H1 (cell line): ENCODE data around the gene MICALL2. TPM values are rescaled to one million over a fixed set of nuclear protein-coding genes. Genes with fewer than 3 reads are reported as not detected.

Experiments
- CTCF ChIA-PET: fragments of 300-600 bp; sonication (Branson Sonifier 250); formaldehyde crosslinking; loops from one replicate; lab custom pipeline; 2021; ENCODE audit not compliant: partially characterized antibody; lab: Charles Lee
- POLR2A ChIA-PET: fragments of 300-600 bp; sonication (Branson Sonifier 250); formaldehyde crosslinking; loops from one replicate; lab custom pipeline; 2021; ENCODE audit warnings: inconsistent platforms; ENCODE audit not compliant: partially characterized antibody; lab: Charles Lee
- DNase-seq, 2 experiments: peaks; one replicate each; pipeline versions ENCODE4 v3.0.0 to v3.0.0-alpha.2; 2010 to 2022; ENCODE audit warnings: low spot score in 2 of 2, low read depth in 1 of 2, mixed read lengths in 1 of 2
- FAIRE-seq: peaks from 2 replicates; lab custom pipeline; 2011; peaks lifted over from hg19 to GRCh38; lab: Jason Lieb, UNC
- H2AFZ ChIP-seq: 2 replicates; pipeline ENCODE4 v1.8.1; 2012; ENCODE audit warnings: low read length, inconsistent platforms
- H2AK5ac ChIP-seq: 2 replicates; pipeline ENCODE4 v1.6.1; 2013; ENCODE audit warnings: low read depth, low read length
- H2BK120ac ChIP-seq: replicated peaks from 2 replicates; pipeline ENCODE3; 2013; ENCODE audit warnings: low read depth, low read length, inconsistent platforms
- H2BK12ac ChIP-seq: 2 replicates; pipeline ENCODE4 v1.6.1; 2013; ENCODE audit warnings: low read depth, low read length
- H2BK15ac ChIP-seq: 2 replicates; pipeline ENCODE4 v1.6.1; 2013; ENCODE audit warnings: low read length
- H2BK20ac ChIP-seq: 2 replicates; pipeline ENCODE4 v1.6.1; 2013; ENCODE audit warnings: low read length
- H2BK5ac ChIP-seq: 2 replicates; pipeline ENCODE4 v1.6.1; 2013; ENCODE audit warnings: low read depth, low read length
- H3K14ac ChIP-seq: 2 replicates; pipeline ENCODE4 v1.6.1; 2013; ENCODE audit warnings: inconsistent platforms; ENCODE audit not compliant: insufficient read length
- H3K18ac ChIP-seq: 2 replicates; pipeline ENCODE4 v1.6.1; 2013; ENCODE audit warnings: low read length; ENCODE audit errors: extremely low read depth
- H3K23ac ChIP-seq: 2 replicates; pipeline ENCODE4 v1.6.1; 2013; ENCODE audit warnings: inconsistent platforms; ENCODE audit not compliant: insufficient read length
- H3K23me2 ChIP-seq: 2 replicates; pipeline ENCODE4 v1.6.1; 2013; ENCODE audit warnings: low read depth, low read length
- H3K27ac ChIP-seq: 2 replicates; pipeline ENCODE4 v1.6.1; 2011; ENCODE audit warnings: low read depth, low read length, inconsistent platforms
- H3K27me3 ChIP-seq, 4 experiments: replicated peaks in 1 of 4; 1 replicate in 1 of 4; 2 replicates in 3 of 4; pipeline versions ENCODE4 v1.6.1 to v1.8.1; 2011 to 2013; ENCODE audit warnings: low read length in 3 of 4, mild to moderate bottlenecking in 3 of 4, inconsistent platforms in 2 of 4, mixed read lengths in 2 of 4, moderate library complexity in 1 of 4; ENCODE audit not compliant: control insufficient read depth in 3 of 4, insufficient read depth in 3 of 4; ENCODE audit errors: extremely low read depth in 1 of 4
- H3K36me3 ChIP-seq, 4 experiments: 2 replicates each; pipeline versions ENCODE4 v1.6.1 to v1.8.1; 2011 to 2013; ENCODE audit warnings: mild to moderate bottlenecking in 4 of 4, low read length in 3 of 4, moderate library complexity in 2 of 4, control low read depth in 1 of 4, inconsistent platforms in 1 of 4; ENCODE audit not compliant: insufficient read depth in 4 of 4, control insufficient read depth in 2 of 4
- H3K4ac ChIP-seq: replicated peaks from 2 replicates; pipeline ENCODE3; 2013; ENCODE audit warnings: low read length, low read depth, mixed read lengths, inconsistent platforms; ENCODE audit not compliant: insufficient read length
- H3K4me1 ChIP-seq, 4 experiments: replicated peaks in 1 of 4; 1 replicate in 1 of 4; 2 replicates in 3 of 4; pipeline versions ENCODE4 v1.6.1 to v1.8.1; 2011 to 2013; ENCODE audit warnings: low read length in 3 of 4, inconsistent platforms in 2 of 4, mixed read lengths in 1 of 4; ENCODE audit not compliant: insufficient read depth in 4 of 4, control insufficient read depth in 3 of 4
- H3K4me2 ChIP-seq, 2 experiments: 2 replicates each; pipeline versions ENCODE4 v1.6.1 to v1.8.1; 2011 to 2013; ENCODE audit warnings: low read depth in 2 of 2, low read length in 2 of 2, control low read depth in 1 of 2, inconsistent platforms in 1 of 2, mild to moderate bottlenecking in 1 of 2; ENCODE audit not compliant: insufficient read depth in 1 of 2
- H3K4me3 ChIP-seq, 4 experiments: fragments of 200-600, 300-600 bp in 1 of 4; sonication (generic), shearing (Covaris generic), sonication (Bioruptor Twin) in 1 of 4; 2 replicates each; pipeline versions ENCODE4 v1.5.1 to v1.8.1; 2011 to 2016; ENCODE audit warnings: low read length in 4 of 4, low read depth in 3 of 4, control low read depth in 2 of 4, inconsistent platforms in 2 of 4, mild to moderate bottlenecking in 2 of 4, mixed read lengths in 1 of 4, moderate library complexity in 1 of 4; ENCODE audit not compliant: insufficient read depth in 2 of 4; ENCODE audit errors: extremely low read depth in 1 of 4
- H3K56ac ChIP-seq: replicated peaks from 2 replicates; pipeline ENCODE3; 2013; ENCODE audit warnings: low read depth, mild to moderate bottlenecking, mixed read lengths, low read length, inconsistent platforms; ENCODE audit not compliant: insufficient read length
- H3K79me1 ChIP-seq: 2 replicates; pipeline ENCODE4 v1.6.1; 2013; ENCODE audit warnings: low read depth, low read length, control low read depth
- H3K79me2 ChIP-seq, 2 experiments: 2 replicates each; pipeline versions ENCODE4 v1.6.1 to v1.8.1; 2012 to 2013; ENCODE audit warnings: low read length in 2 of 2, mild to moderate bottlenecking in 2 of 2, inconsistent platforms in 1 of 2; ENCODE audit not compliant: insufficient read depth in 2 of 2, control insufficient read depth in 1 of 2
- H3K9ac ChIP-seq, 4 experiments: replicated peaks in 1 of 4; 1 replicate in 1 of 4; 2 replicates in 3 of 4; pipeline versions ENCODE4 v1.6.1 to v1.8.1; 2011 to 2013; ENCODE audit warnings: low read depth in 3 of 4, low read length in 3 of 4, control low read depth in 2 of 4, mild to moderate bottlenecking in 2 of 4, moderate library complexity in 2 of 4, inconsistent platforms in 1 of 4; ENCODE audit errors: extremely low read depth in 1 of 4
- H3K9me3 ChIP-seq, 2 experiments: 2 replicates each; pipeline versions ENCODE4 v1.6.1 to v1.8.1; 2012 to 2013; ENCODE audit warnings: mild to moderate bottlenecking in 2 of 2, moderate library complexity in 2 of 2, control low read depth in 1 of 2, inconsistent platforms in 1 of 2, low read depth in 1 of 2, low read length in 1 of 2, mixed read lengths in 1 of 2; ENCODE audit not compliant: insufficient read depth in 2 of 2
- H4K20me1 ChIP-seq, 2 experiments: replicated peaks in 1 of 2; 2 replicates each; pipeline versions ENCODE3 to v1.8.1; 2011 to 2013; ENCODE audit warnings: inconsistent platforms in 2 of 2, low read length in 2 of 2, mild to moderate bottlenecking in 1 of 2; ENCODE audit not compliant: insufficient read depth in 2 of 2, control insufficient read depth in 1 of 2
- H4K5ac ChIP-seq: 2 replicates; pipeline ENCODE4 v1.6.1; 2013; ENCODE audit warnings: low read length, low read depth, mixed read lengths, inconsistent platforms; ENCODE audit not compliant: insufficient read length
- H4K8ac ChIP-seq: 2 replicates; pipeline ENCODE4 v1.8.0; 2013; ENCODE audit warnings: mild to moderate bottlenecking, moderate library complexity, low read length, inconsistent platforms; ENCODE audit not compliant: insufficient read depth; ENCODE audit errors: extremely low read depth
- H4K91ac ChIP-seq: replicated peaks from 2 replicates; pipeline ENCODE3; 2013; ENCODE audit warnings: low read length, mixed read lengths, inconsistent platforms; ENCODE audit not compliant: insufficient read length
- ATF2 ChIP-seq: IDR thresholded peaks from 2 replicates; pipeline ENCODE4 v1.6.1; 2012; ENCODE audit warnings: low read length, inconsistent platforms
- CBX5 ChIP-seq: fragments of 300-800, 300-1000 bp; sonication (generic); IDR thresholded peaks from 2 replicates; pipeline ENCODE4 v1.7.1; 2016; ENCODE audit warnings: antibody characterized with exemption, low read length, low read depth
- CBX8 ChIP-seq: fragments of 300-800, 300-1000 bp; sonication (generic); IDR thresholded peaks from 2 replicates; pipeline ENCODE4 v1.7.1; 2016; ENCODE audit warnings: low read depth, low read length, borderline replicate concordance
- E2F6 ChIP-seq: IDR thresholded peaks from 2 replicates; pipeline ENCODE4 v1.6.1; 2012; ENCODE audit warnings: inconsistent platforms
- FOSL1 ChIP-seq: IDR thresholded peaks from 2 replicates; pipeline ENCODE4 v1.6.1; 2011; ENCODE audit warnings: mild to moderate bottlenecking, low read depth, low read length, moderate library complexity; ENCODE audit not compliant: insufficient read depth
- GABPA ChIP-seq: IDR thresholded peaks from 2 replicates; pipeline ENCODE4 v1.6.1; 2011; ENCODE audit warnings: mild to moderate bottlenecking, low read length, moderate library complexity, borderline replicate concordance; ENCODE audit not compliant: insufficient read depth
- HDAC2 ChIP-seq, 2 experiments: fragments of 300-600 bp in 1 of 2; sonication (generic) in 1 of 2; IDR thresholded peaks; 2 replicates each; pipeline ENCODE4 v1.6.1; 2011 to 2012; ENCODE audit warnings: low read depth in 2 of 2, low read length in 2 of 2, mild to moderate bottlenecking in 2 of 2, moderate library complexity in 2 of 2, borderline replicate concordance in 1 of 2, inconsistent platforms in 1 of 2
- KDM4A ChIP-seq: IDR thresholded peaks from one replicate; pipeline ENCODE4 v1.7.1; 2012; ENCODE audit warnings: low read depth, mild to moderate bottlenecking, moderate library complexity, low read length, inconsistent platforms; ENCODE audit not compliant: severe bottlenecking
- KDM5A ChIP-seq: fragments of 200-600 bp; IDR thresholded peaks from 2 replicates; pipeline ENCODE4 v1.7.1; 2012; ENCODE audit warnings: mild to moderate bottlenecking, low read length, inconsistent platforms, mixed read lengths
- SIN3A ChIP-seq, 2 experiments: IDR thresholded peaks in 1 of 2; conservative IDR thresholded peaks in 1 of 2; 2 replicates each; pipeline ENCODE4 v1.6.1; 2011 to 2012; ENCODE audit warnings: low read length in 2 of 2, improper control_type of control experiment in 1 of 2, low read depth in 1 of 2, mild to moderate bottlenecking in 1 of 2
- WGBS, 2 experiments: shearing (Covaris generic) in 1 of 2; methylation state at CpG; one replicate each; pipeline versions ENCODE4 v1.1.6 to v1.1.7; 2013 to 2015; ENCODE audit warnings: low lambda C conversion rate in 2 of 2, mixed read lengths in 2 of 2, inconsistent platforms in 1 of 2, low coverage in 1 of 2, missing lambda C conversion rate in 1 of 2; ENCODE audit not compliant: insufficient replicate concordance in 2 of 2, insufficient coverage in 1 of 2, insufficient read length in 1 of 2; ENCODE audit errors: extremely low coverage in 1 of 2, missing lambda C conversion rate in 1 of 2; 5-methylcytosine and 5-hydroxymethylcytosine counted together
- polyA plus RNA-seq, 7 experiments: library from polyadenylated mRNA; depleted of rRNA in 3 of 7; stranded (reverse) in 5 of 7; unstranded in 2 of 7; fragments of >200 nt in 5 of 7; fragments of 200-250 nt in 2 of 7; gene quantifications; 1 replicate in 5 of 7; 2 replicates in 1 of 7; 4 replicates in 1 of 7; pipeline versions ENCODE4 v1.2.1 to v1.2.3, GENCODE V29; 2011 to 2013; ENCODE audit warnings: missing spikeins in 2 of 7, mixed read lengths in 2 of 7
- total RNA-seq: library from RNA; stranded (reverse); fragmentation: NEBNext Ultra II Directional; extraction: Animal tissue kit (Norgen Biotek cat#: 25700); gene quantifications from 2 replicates; pipeline ENCODE4 v1.2.1, GENCODE V29; 2021

The MICALL2 gene
- total and polyA plus RNA-seq, 2 of the 8 experiments (the other 6 are each of a cell fraction or from before 2014, with no cell fraction given): 5.3 to 8.5 TPM

- FAIRE-seq: no peak
- Histone ChIP-seq H3K9me3 (peaks cover 2 to 3% of the 10 kb centered on the region in 2 experiments; a peak in 3 of 4 replicates), H2BK20ac (no peak overlapping the region), H3K18ac (no peak overlapping the region), H3K79me1 (no peaks in the 10 kb centered on the region), H2AK5ac (no peak overlapping the region), H4K5ac (no peak overlapping the region), H3K56ac (no peak overlapping the region), H4K8ac (no peak overlapping the region), H4K91ac (no peak overlapping the region), H3K36me3 (no peaks in the 10 kb centered on the region), H3K23ac (no peak overlapping the region), H4K20me1 (no peaks in the 10 kb centered on the region), H2BK120ac (no peak overlapping the region), H2AFZ (no peak overlapping the region), H3K79me2 (no peaks in the 10 kb centered on the region), H3K27ac (no peak overlapping the region), H3K4me2 (no peak overlapping the region), H3K4me3 (no peak overlapping the region), H3K27me3 (no peaks in the 10 kb centered on the region), H3K4ac (no peak overlapping the region), H3K23me2 (no peaks in the 10 kb centered on the region), H2BK5ac (no peak overlapping the region), H3K4me1 (no peaks in the 10 kb centered on the region), H2BK15ac (no peak overlapping the region), H2BK12ac (no peak overlapping the region), H3K14ac (no peak overlapping the region), H3K9ac (no peak overlapping the region)
- ChIA-PET POLR2A (no interaction called here), CTCF (interaction anchor here (1.6 kb wide), 1 partner anchor 170 kb away, joined by 3 read pairs; no protein-coding TSS in a partner anchor)
- WGBS, 2 experiments: 88% methylated on average over 25 of the region's 25 CpGs; no CpG with 5 or more reads in 1 of the 2 experiments
- no peak for DNase-seq
- no peak for TF ChIP-seq ATF2
- no peak for TF ChIP-seq HDAC2 (IDR thresholded peaks at IDR 0.05; ENCODE audit: borderline replicate concordance in 1 of 2, low read depth in 2 of 2, low read length in 2 of 2)
- no peak for TF ChIP-seq E2F6
- TF ChIP-seq KDM5A: no peak
- TF ChIP-seq GABPA: no peak
- TF ChIP-seq KDM4A: no peak
- no peak for TF ChIP-seq SIN3A (conservative IDR thresholded peaks at IDR 0.05 in 1 of 2, IDR thresholded peaks at IDR 0.05 in 1 of 2; ENCODE audit: low read depth in 1 of 2, low read length in 2 of 2)
- TF ChIP-seq CBX5: no peak
- TF ChIP-seq FOSL1: no peak
- no peak for TF ChIP-seq CBX8
Measured at GRCh38 chr7:1386623-1387220, 72.5 kb downstream of the MICALL2 start.
